Measurements from ENCODE around the gene EDNRA. TPM values are rescaled to one million over a fixed set of nuclear protein-coding genes. Genes with fewer than 3 reads are reported as not detected.

EDNRA gene
- total RNA-seq, 1 donor from 2014 or later: 41.5 TPM

GRCh38 chr4:147510962-147511668 is 30.2 kb downstream of the EDNRA start:
- DNase-seq (ENCODE audit: extremely low spot score in 2 of 2): no peak
- H3K4me1 ChIP-seq: peaks cover 8% of the 10 kb centered on the region
- no peaks in the 10 kb centered on the region for H3K36me3 ChIP-seq
- intact Hi-C loops (cut with DNase I): no loop called here
- H3K4me3 ChIP-seq: no peak overlapping the region
- no peak for TF ChIP-seq POLR2AphosphoS5 (IDR thresholded peaks at IDR 0.05; ENCODE audit: insufficient read depth in 1 of 2, low read depth in 1 of 2)
- no peaks in the 10 kb centered on the region for H3K27me3 ChIP-seq
- peak overlapping the region; percentile 29 for H3K27ac ChIP-seq
- H3K9me3 ChIP-seq: no peaks in the 10 kb centered on the region

DNA sequence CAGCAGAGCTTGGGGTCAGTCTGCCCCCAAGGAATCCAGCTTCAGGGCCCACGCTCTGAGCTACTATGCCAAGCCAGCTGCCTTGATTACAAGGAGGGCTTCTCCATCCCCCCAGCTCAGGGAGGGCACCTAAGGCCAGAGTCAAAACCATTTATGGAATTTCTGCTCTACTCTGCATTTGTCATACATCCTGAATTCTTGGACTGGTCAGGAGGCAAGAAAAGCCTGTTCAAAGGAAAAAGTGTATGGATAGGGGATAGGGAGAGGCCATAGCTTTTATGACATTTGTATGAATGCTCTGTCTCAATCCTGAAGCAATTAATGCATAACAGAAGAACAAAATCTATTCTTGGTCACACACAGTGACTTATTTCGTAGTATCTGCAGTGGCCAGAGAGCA is 32.2 kb downstream of the EDNRA start:
- no peak overlapping the region for H3K4me3 ChIP-seq
- peak overlapping the region; percentile 3 for H3K27ac ChIP-seq
- H3K9me3 ChIP-seq: no peaks in the 10 kb centered on the region
- intact Hi-C loops (cut with DNase I): no loop called here
- H3K36me3 ChIP-seq: no peaks in the 10 kb centered on the region
- no peak for TF ChIP-seq CTCF (IDR thresholded peaks at IDR 0.05)
- TF ChIP-seq POLR2AphosphoS5 (IDR thresholded peaks at IDR 0.05; ENCODE audit: insufficient read depth in 1 of 2, low read depth in 1 of 2): no peak
- no peak for TF ChIP-seq POLR2A (IDR thresholded peaks at IDR 0.05)
- H3K27me3 ChIP-seq: no peaks in the 10 kb centered on the region
- peaks cover 9% of the 10 kb centered on the region for H3K4me1 ChIP-seq
- no peak for DNase-seq (ENCODE audit: extremely low spot score in 2 of 2)

DNA sequence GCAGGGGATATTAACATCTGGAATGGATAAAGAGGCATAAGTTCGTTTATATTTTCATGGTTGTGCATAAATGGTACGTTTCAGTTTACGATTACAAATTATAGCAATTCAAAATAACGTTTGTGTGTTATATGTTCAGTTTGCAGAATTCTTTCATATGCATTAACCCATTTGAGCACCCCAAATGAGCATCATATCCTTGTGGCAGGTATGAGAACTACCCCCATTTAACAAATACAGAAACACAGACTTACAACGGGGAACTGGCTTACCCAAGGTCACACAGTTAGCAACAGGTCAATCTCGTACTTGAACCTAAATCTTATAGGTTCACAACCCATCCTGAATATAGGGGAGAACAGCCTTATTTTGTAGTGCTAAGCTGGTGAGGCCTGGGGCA is 33.1 kb downstream of the EDNRA start:
- TF ChIP-seq POLR2AphosphoS5 (IDR thresholded peaks at IDR 0.05; ENCODE audit: insufficient read depth in 1 of 2, low read depth in 1 of 2) (no peak), CTCF (IDR thresholded peaks at IDR 0.05) (no peak), POLR2A (IDR thresholded peaks at IDR 0.05) (no peak)
- peaks cover 18% of the 10 kb centered on the region for H3K4me1 ChIP-seq
- intact Hi-C loops (cut with DNase I): no loop called here
- no peaks in the 10 kb centered on the region for H3K27me3 ChIP-seq
- H3K9me3 ChIP-seq: no peaks in the 10 kb centered on the region
- DNase-seq (ENCODE audit: extremely low spot score in 2 of 2): no peak
- H3K4me3 ChIP-seq: no peak overlapping the region
- peak overlapping the region; percentile 52 for H3K27ac ChIP-seq
- no peaks in the 10 kb centered on the region for H3K36me3 ChIP-seq

- H3K36me3 ChIP-seq: no peaks in the 10 kb centered on the region
- intact Hi-C loops (cut with DNase I): no loop called here
- no peaks in the 10 kb centered on the region for H3K27me3 ChIP-seq
- TF ChIP-seq POLR2A (IDR thresholded peaks at IDR 0.05) (no peak), CTCF (IDR thresholded peaks at IDR 0.05) (no peak), POLR2AphosphoS5 (IDR thresholded peaks at IDR 0.05; ENCODE audit: insufficient read depth in 1 of 2, low read depth in 1 of 2) (no peak)
- H3K27ac ChIP-seq: peak overlapping the region; percentile 52
- no peaks in the 10 kb centered on the region for H3K9me3 ChIP-seq
- peaks cover 21% of the 10 kb centered on the region for H3K4me1 ChIP-seq
- no peak overlapping the region for H3K4me3 ChIP-seq
- no peak for DNase-seq (ENCODE audit: extremely low spot score in 2 of 2)
Measured at GRCh38 chr4:147515220-147515936, 34.5 kb downstream of the EDNRA start.

GRCh38 chr4:147516133-147516532 is 35.2 kb downstream of the EDNRA start:
- Histone ChIP-seq H3K27me3 (no peaks in the 10 kb centered on the region), H3K4me1 (peaks cover 21% of the 10 kb centered on the region), H3K9me3 (no peaks in the 10 kb centered on the region), H3K27ac (no peak overlapping the region), H3K36me3 (no peaks in the 10 kb centered on the region), H3K4me3 (no peak overlapping the region)
- TF ChIP-seq POLR2AphosphoS5 (IDR thresholded peaks at IDR 0.05; ENCODE audit: insufficient read depth in 1 of 2, low read depth in 1 of 2): no peak
- TF ChIP-seq CTCF (IDR thresholded peaks at IDR 0.05): no peak
- TF ChIP-seq POLR2A (IDR thresholded peaks at IDR 0.05): no peak
- DNase-seq (ENCODE audit: extremely low spot score in 2 of 2): no peak
- intact Hi-C loops (cut with DNase I): no loop called here
